ENCODE measurements around the gene SNTG2.

The SNTG2 gene

GRCh38 chr2:1055014-1055595 is 104.5 kb downstream of the SNTG2 start:
- no peak for TF ChIP-seq JUND (IDR thresholded peaks at IDR 0.05; ENCODE audit: low read depth)
- DNase-seq (ENCODE audit: low read depth in 1 of 2, low spot score in 1 of 2), result no peak
- in situ Hi-C loops (cut with HindIII; ENCODE audit: low pct_unique_long_range_greater_than_20kb, low sequenced_read_pairs), result no loop called here

GRCh38 chr2:1060372-1060771 is 109.7 kb downstream of the SNTG2 start:
- TF ChIP-seq JUND (IDR thresholded peaks at IDR 0.05; ENCODE audit: low read depth), result no peak
- DNase-seq (ENCODE audit: low read depth in 1 of 2, low spot score in 1 of 2), result no peak
- in situ Hi-C loops (cut with HindIII; ENCODE audit: low pct_unique_long_range_greater_than_20kb, low sequenced_read_pairs), result no loop called here

GRCh38 chr2:1060987-1061386 is 110.3 kb downstream of the SNTG2 start:
- no peak for DNase-seq (ENCODE audit: low read depth in 1 of 2, low spot score in 1 of 2)
- no peak for TF ChIP-seq JUND (IDR thresholded peaks at IDR 0.05; ENCODE audit: low read depth)
- in situ Hi-C loops (cut with HindIII; ENCODE audit: low pct_unique_long_range_greater_than_20kb, low sequenced_read_pairs), result no loop called here

- TF ChIP-seq JUND (IDR thresholded peaks at IDR 0.05; ENCODE audit: low read depth), result no peak
- in situ Hi-C loops (cut with HindIII; ENCODE audit: low pct_unique_long_range_greater_than_20kb, low sequenced_read_pairs), result no loop called here
- DNase-seq (ENCODE audit: low read depth in 1 of 2, low spot score in 1 of 2), result no peak
These were observed 117.6 kb downstream of the SNTG2 start for GRCh38 chr2:1068241-1068640.

- in situ Hi-C loops (cut with HindIII; ENCODE audit: low pct_unique_long_range_greater_than_20kb, low sequenced_read_pairs), result no loop called here
- no peak for TF ChIP-seq JUND (IDR thresholded peaks at IDR 0.05; ENCODE audit: low read depth)
- no peak for DNase-seq (ENCODE audit: low read depth in 1 of 2, low spot score in 1 of 2)
These were observed 118.2 kb downstream of the SNTG2 start for GRCh38 chr2:1068822-1069221.

GRCh38 chr2:1069847-1070246 is 119.2 kb downstream of the SNTG2 start:
- no peak for TF ChIP-seq JUND (IDR thresholded peaks at IDR 0.05; ENCODE audit: low read depth)

GRCh38 chr2:1070601-1071000 is 120.0 kb downstream of the SNTG2 start:
- DNase-seq (ENCODE audit: low read depth in 1 of 2, low spot score in 1 of 2), result no peak
- in situ Hi-C loops (cut with HindIII; ENCODE audit: low pct_unique_long_range_greater_than_20kb, low sequenced_read_pairs), result no loop called here
- no peak for TF ChIP-seq JUND (IDR thresholded peaks at IDR 0.05; ENCODE audit: low read depth)

More at GRCh38 chr2:1069847-1070246, 119.2 kb downstream of the SNTG2 start:
- no peak for DNase-seq (ENCODE audit: low read depth in 1 of 2, low spot score in 1 of 2)
- in situ Hi-C loops (cut with HindIII; ENCODE audit: low pct_unique_long_range_greater_than_20kb, low sequenced_read_pairs), result no loop called here

- in situ Hi-C loops (cut with HindIII; ENCODE audit: low pct_unique_long_range_greater_than_20kb, low sequenced_read_pairs), result no loop called here
- no peak for DNase-seq (ENCODE audit: low read depth in 1 of 2, low spot score in 1 of 2)
- no peak for TF ChIP-seq JUND (IDR thresholded peaks at IDR 0.05; ENCODE audit: low read depth)
These were observed 121.0 kb downstream of the SNTG2 start for GRCh38 chr2:1071650-1072049.

- no peak for DNase-seq (ENCODE audit: low read depth in 1 of 2, low spot score in 1 of 2)
- in situ Hi-C loops (cut with HindIII; ENCODE audit: low pct_unique_long_range_greater_than_20kb, low sequenced_read_pairs), result no loop called here
- no peak for TF ChIP-seq JUND (IDR thresholded peaks at IDR 0.05; ENCODE audit: low read depth)
These were observed 121.6 kb downstream of the SNTG2 start for GRCh38 chr2:1072250-1072649.

- TF ChIP-seq JUND (IDR thresholded peaks at IDR 0.05; ENCODE audit: low read depth), result no peak
- in situ Hi-C loops (cut with HindIII; ENCODE audit: low pct_unique_long_range_greater_than_20kb, low sequenced_read_pairs), result no loop called here
- no peak for DNase-seq (ENCODE audit: low read depth in 1 of 2, low spot score in 1 of 2)
These were observed 127.3 kb downstream of the SNTG2 start for GRCh38 chr2:1077911-1078310.

- in situ Hi-C loops (cut with HindIII; ENCODE audit: low pct_unique_long_range_greater_than_20kb, low sequenced_read_pairs), result no loop called here
- no peak for DNase-seq (ENCODE audit: low read depth in 1 of 2, low spot score in 1 of 2)
- TF ChIP-seq JUND (IDR thresholded peaks at IDR 0.05; ENCODE audit: low read depth), result no peak
These were observed 127.7 kb downstream of the SNTG2 start for GRCh38 chr2:1078326-1078725.

- in situ Hi-C loops (cut with HindIII; ENCODE audit: low pct_unique_long_range_greater_than_20kb, low sequenced_read_pairs), result no loop called here
- no peak for DNase-seq (ENCODE audit: low read depth in 1 of 2, low spot score in 1 of 2)
- no peak for TF ChIP-seq JUND (IDR thresholded peaks at IDR 0.05; ENCODE audit: low read depth)
These were observed 129.5 kb downstream of the SNTG2 start for GRCh38 chr2:1079873-1080799.

GRCh38 chr2:1081451-1082225 is 131.0 kb downstream of the SNTG2 start:
- in situ Hi-C loops (cut with HindIII; ENCODE audit: low pct_unique_long_range_greater_than_20kb, low sequenced_read_pairs), result no loop called here
- TF ChIP-seq JUND (IDR thresholded peaks at IDR 0.05; ENCODE audit: low read depth), result no peak
- DNase-seq (ENCODE audit: low read depth in 1 of 2, low spot score in 1 of 2), result peak in 1 of 2 experiments; percentile 7

All from T47D (cell line).